ENCODE data around the gene TRAPPC1. TPM values are rescaled to one million over a fixed set of nuclear protein-coding genes. Genes with fewer than 3 reads are reported as not detected.

TRAPPC1 gene
- polyA plus RNA-seq, 1 of the 3 experiments (the other 2 are of a cell fraction): 555 TPM

DNA sequence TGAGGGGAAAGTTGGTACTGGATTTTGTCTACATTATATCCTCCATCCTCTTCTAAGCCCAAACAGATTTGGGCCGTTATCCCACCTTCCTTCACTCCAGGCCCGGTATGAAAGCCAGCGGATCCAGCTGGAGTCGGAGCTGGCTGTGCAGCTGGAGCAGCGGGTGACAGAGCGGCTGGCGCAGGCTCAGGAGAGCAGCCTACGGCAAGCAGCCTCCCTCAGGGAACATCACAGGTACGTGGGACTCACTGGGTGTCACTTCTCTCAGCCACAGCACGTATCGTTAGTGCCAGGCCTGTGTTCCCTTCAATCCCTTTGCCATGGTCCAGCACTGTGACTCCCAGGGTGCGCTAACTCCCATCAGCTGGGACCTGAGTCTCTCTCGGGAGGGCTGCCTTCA, 11.5 kb upstream of the TRAPPC1 start:
- ChIA-PET POLR2A (interaction anchor here (3.0 kb wide), 1 partner anchor 11 kb away, joined by 11 read pairs; the partner anchor contains the start of genes CNTROB and TRAPPC1), CTCF (interaction anchor here (0.9 to 2.3 kb wide), 5 partner anchors 10 to 98 kb away, joined by 3 to 9 read pairs (median 6); no protein-coding TSS in a partner anchor)
- no peaks in the 10 kb centered on the region for H3F3A ChIP-seq (replicated peaks; ENCODE audit: insufficient read depth)
- 90% methylated on average over 8 of the region's 13 CpGs for WGBS (ENCODE audit: low lambda C conversion rate)
- no peak overlapping the region for H2AFZ ChIP-seq (ENCODE audit: low read depth)
- no peak overlapping the region for H3K4me3 ChIP-seq (ENCODE audit: low read depth in 2 of 2, low read length in 1 of 2)
- no peaks in the 10 kb centered on the region for H3K27me3 ChIP-seq (ENCODE audit: insufficient read depth)
- DNase-seq: no peak
- no peaks in the 10 kb centered on the region for H3K4me1 ChIP-seq (ENCODE audit: control insufficient read depth in 1 of 2, insufficient read depth in 2 of 2, low read depth in 1 of 2, low read length in 1 of 2)
- peaks cover 34 to 62% of the 10 kb centered on the region in 2 experiments for H3K36me3 ChIP-seq (replicated peaks in 1 of 2; ENCODE audit: control insufficient read depth in 1 of 2, insufficient read depth in 2 of 2, low read length in 1 of 2)
- no peak overlapping the region for H3K4me2 ChIP-seq
- H3K9me2 ChIP-seq: no peaks in the 10 kb centered on the region
- peaks cover 2% of the 10 kb centered on the region for H3K79me2 ChIP-seq (ENCODE audit: insufficient read depth)
- no peaks in the 10 kb centered on the region for H3K9me3 ChIP-seq
- no peak overlapping the region for H3K9ac ChIP-seq
- no peaks in the 10 kb centered on the region for H4K20me1 ChIP-seq (ENCODE audit: insufficient read depth)
- TF ChIP-seq POLR2AphosphoS5 (IDR thresholded peaks at IDR 0.05; ENCODE audit: low read depth, low read length) (no peak), YY1 (IDR thresholded peaks at IDR 0.05; ENCODE audit: low read depth) (no peak), EP300 (IDR thresholded peaks at IDR 0.05; ENCODE audit: borderline replicate concordance in 1 of 2, low read depth in 1 of 2, low read length in 1 of 2) (no peak), JUND (IDR thresholded peaks at IDR 0.05) (no peak), GABPA (IDR thresholded peaks at IDR 0.05; ENCODE audit: low read depth) (no peak), EZH2phosphoT487 (IDR thresholded peaks at IDR 0.05; ENCODE audit: borderline replicate concordance, low read depth) (no peak), FOSL2 (IDR thresholded peaks at IDR 0.05; ENCODE audit: borderline replicate concordance, low read depth) (no peak), NRF1 (IDR thresholded peaks at IDR 0.05; ENCODE audit: low read depth, low read length) (no peak), IRF3 (IDR thresholded peaks at IDR 0.05; ENCODE audit: low read depth, low read length) (no peak), ELF1 (IDR thresholded peaks at IDR 0.05) (no peak), SMC3 (IDR thresholded peaks at IDR 0.05; ENCODE audit: low read depth, low read length) (no peak), RXRA (IDR thresholded peaks at IDR 0.05; ENCODE audit: borderline replicate concordance, low read depth) (no peak), TCF12 (IDR thresholded peaks at IDR 0.05) (no peak), RAD21 (IDR thresholded peaks at IDR 0.05; ENCODE audit: low read length) (no peak), TAF1 (IDR thresholded peaks at IDR 0.05; ENCODE audit: borderline replicate concordance, low read depth, low read length) (no peak)
- TF ChIP-seq, protein P1, sequence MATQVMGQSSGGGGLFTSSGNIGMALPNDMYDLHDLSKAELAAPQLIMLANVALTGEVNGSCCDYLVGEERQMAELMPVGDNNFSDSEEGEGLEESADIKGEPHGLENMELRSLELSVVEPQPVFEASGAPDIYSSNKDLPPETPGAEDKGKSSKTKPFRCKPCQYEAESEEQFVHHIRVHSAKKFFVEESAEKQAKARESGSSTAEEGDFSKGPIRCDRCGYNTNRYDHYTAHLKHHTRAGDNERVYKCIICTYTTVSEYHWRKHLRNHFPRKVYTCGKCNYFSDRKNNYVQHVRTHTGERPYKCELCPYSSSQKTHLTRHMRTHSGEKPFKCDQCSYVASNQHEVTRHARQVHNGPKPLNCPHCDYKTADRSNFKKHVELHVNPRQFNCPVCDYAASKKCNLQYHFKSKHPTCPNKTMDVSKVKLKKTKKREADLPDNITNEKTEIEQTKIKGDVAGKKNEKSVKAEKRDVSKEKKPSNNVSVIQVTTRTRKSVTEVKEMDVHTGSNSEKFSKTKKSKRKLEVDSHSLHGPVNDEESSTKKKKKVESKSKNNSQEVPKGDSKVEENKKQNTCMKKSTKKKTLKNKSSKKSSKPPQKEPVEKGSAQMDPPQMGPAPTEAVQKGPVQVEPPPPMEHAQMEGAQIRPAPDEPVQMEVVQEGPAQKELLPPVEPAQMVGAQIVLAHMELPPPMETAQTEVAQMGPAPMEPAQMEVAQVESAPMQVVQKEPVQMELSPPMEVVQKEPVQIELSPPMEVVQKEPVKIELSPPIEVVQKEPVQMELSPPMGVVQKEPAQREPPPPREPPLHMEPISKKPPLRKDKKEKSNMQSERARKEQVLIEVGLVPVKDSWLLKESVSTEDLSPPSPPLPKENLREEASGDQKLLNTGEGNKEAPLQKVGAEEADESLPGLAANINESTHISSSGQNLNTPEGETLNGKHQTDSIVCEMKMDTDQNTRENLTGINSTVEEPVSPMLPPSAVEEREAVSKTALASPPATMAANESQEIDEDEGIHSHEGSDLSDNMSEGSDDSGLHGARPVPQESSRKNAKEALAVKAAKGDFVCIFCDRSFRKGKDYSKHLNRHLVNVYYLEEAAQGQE (IDR thresholded peaks at IDR 0.05; ENCODE audit: low read depth, low read length): no peak
- TF ChIP-seq, protein P2, sequence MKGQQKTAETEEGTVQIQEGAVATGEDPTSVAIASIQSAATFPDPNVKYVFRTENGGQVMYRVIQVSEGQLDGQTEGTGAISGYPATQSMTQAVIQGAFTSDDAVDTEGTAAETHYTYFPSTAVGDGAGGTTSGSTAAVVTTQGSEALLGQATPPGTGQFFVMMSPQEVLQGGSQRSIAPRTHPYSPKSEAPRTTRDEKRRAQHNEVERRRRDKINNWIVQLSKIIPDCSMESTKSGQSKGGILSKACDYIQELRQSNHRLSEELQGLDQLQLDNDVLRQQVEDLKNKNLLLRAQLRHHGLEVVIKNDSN (IDR thresholded peaks at IDR 0.05; ENCODE audit: borderline replicate concordance, low read depth): no peak
- H3K27ac ChIP-seq (ENCODE audit: low read depth in 2 of 2, low read length in 1 of 2): no peak overlapping the region
